Measurements from ENCODE around the gene LCAT.
"Not testable (repeated sequence)": the region's sequence is repeated elsewhere in the genome, so short reads cannot be mapped to it uniquely, and the experiment has no call there.

Gene LCAT

DNA sequence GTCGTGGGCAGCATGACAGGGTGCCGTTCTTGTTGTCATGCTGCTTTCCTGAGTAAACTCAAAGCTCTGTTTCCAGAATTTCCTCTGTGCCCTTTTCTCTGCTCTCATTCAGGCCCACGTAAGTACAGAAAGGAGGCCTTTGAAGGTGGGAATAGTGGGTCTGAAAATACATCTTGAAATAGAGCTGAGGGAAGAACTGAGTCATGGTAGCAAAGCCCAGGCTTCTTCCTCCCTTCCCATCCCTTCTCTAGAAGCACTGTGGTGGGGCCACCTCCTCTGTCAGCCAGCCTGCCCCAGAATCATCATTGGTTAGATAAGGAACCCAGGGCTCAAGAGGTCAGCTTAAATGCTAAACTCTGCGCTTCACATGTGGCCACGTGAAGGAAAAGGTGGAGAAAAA, 21.7 kb downstream of the LCAT start:
- in situ Hi-C loops (cut with HindIII; ENCODE audit: low sequenced_read_pairs) = no loop called here
- TF ChIP-seq, protein P1, sequence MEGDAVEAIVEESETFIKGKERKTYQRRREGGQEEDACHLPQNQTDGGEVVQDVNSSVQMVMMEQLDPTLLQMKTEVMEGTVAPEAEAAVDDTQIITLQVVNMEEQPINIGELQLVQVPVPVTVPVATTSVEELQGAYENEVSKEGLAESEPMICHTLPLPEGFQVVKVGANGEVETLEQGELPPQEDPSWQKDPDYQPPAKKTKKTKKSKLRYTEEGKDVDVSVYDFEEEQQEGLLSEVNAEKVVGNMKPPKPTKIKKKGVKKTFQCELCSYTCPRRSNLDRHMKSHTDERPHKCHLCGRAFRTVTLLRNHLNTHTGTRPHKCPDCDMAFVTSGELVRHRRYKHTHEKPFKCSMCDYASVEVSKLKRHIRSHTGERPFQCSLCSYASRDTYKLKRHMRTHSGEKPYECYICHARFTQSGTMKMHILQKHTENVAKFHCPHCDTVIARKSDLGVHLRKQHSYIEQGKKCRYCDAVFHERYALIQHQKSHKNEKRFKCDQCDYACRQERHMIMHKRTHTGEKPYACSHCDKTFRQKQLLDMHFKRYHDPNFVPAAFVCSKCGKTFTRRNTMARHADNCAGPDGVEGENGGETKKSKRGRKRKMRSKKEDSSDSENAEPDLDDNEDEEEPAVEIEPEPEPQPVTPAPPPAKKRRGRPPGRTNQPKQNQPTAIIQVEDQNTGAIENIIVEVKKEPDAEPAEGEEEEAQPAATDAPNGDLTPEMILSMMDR (IDR thresholded peaks at IDR 0.05; ENCODE audit: low read depth, low read length) = no peak
- DNase-seq (ENCODE audit: low read depth, low spot score) = no peak
- H3K4me3 ChIP-seq (ENCODE audit: low read depth, low read length) = no peak overlapping the region

DNA sequence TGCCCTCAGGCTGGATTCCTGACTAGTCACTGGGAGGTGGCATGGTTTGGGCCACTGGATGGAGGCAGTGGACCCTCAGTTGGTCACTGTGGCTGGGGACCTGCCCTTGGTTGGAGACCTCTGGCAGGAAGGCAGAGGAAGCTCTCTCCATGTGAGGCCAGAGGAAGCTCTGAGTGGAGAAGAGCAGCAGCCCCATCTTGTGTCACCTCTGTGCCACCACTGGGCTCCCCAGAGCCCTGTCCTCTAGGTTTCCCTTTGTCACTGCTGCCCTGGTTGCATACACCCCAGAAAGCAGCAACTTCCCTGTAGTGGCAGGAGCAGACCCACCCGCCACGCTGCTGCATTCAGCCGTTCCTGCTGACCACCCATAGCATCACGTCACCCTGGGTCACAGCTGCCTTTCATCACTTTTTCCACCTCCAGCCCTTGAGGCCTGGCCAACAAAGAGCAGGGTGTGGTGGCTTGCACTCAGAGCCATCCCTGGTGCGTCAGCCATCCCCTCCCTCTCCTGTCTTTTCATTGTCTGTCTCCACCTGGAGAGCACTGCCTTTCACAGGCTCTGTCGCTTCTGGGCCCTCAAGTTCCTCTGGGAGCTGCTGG, 24.2 kb downstream of the LCAT start:
- TF ChIP-seq, protein P1 (IDR thresholded peaks at IDR 0.05; ENCODE audit: low read depth, low read length) = no peak
- no peak for DNase-seq (ENCODE audit: low read depth, low spot score)
- no peak overlapping the region for H3K4me3 ChIP-seq (ENCODE audit: low read depth, low read length)
- in situ Hi-C loops (cut with HindIII; ENCODE audit: low sequenced_read_pairs) = no loop called here

DNA sequence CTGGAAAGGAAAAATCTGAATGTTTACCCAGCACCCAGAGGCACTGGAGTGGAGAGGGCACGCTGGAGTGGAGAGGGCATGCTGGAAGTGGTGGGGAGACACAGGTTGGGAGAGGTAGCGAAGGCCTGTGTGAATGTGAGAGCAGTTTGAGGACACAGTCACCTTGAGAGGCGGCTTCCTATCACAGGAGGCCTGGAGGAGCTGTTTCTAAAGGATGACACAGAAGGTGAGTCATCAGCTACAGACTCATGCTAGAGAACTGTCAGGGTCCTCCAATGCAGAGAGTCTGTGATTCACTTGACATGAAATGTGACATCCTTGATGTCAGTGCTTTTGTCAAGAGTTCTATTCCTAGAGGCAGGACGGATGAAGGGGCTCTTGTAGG, 26.1 kb downstream of the LCAT start:
- peak; percentile 74 for DNase-seq (ENCODE audit: low read depth, low spot score)

DNA sequence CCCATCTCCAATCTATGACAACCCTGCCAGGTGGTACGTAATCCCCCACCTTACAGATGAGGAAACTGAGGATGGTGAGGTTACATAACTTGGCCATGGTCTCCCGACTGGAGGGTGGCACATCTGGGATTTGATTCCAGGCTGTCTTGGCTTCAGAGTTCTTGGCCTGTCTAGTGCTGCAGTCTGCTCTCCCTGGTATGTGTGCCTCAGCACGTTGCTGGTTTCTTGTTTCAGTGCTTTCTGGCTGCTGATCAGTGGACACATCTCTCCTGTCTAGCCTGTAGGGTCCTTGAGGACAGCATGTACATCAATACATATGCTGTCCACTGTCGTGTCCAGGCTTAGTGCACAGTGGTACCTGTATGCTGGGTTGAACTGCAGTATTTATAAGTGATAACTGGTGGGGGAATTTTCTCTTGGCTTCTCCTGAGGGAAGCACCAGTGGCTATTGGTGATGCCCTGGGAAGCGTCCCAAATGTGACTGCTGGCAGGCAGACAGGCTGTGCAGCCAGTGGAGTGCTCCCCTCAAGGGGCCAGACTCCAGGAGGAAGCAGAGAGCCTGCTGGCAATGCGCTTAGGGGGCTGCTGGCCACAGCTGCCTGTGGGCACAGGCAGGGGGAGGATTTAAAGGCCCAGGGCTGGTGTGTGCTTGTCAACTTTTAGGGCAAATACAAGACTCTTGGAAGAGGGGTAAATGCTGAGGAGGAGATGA, 26.6 kb downstream of the LCAT start:
- in situ Hi-C loops (cut with HindIII; ENCODE audit: low sequenced_read_pairs) = no loop called here
- H3K4me3 ChIP-seq (ENCODE audit: low read depth, low read length) = no peak overlapping the region
- TF ChIP-seq, protein P1 (IDR thresholded peaks at IDR 0.05; ENCODE audit: low read depth, low read length) = no peak
- no peak for DNase-seq (ENCODE audit: low read depth, low spot score)

More for the DNA sequence above, 26.1 kb downstream of the LCAT start:
- in situ Hi-C loops (cut with HindIII; ENCODE audit: low sequenced_read_pairs) = no loop called here
- TF ChIP-seq, protein P1 (IDR thresholded peaks at IDR 0.05; ENCODE audit: low read depth, low read length) = no peak
- no peak overlapping the region for H3K4me3 ChIP-seq (ENCODE audit: low read depth, low read length)

DNA sequence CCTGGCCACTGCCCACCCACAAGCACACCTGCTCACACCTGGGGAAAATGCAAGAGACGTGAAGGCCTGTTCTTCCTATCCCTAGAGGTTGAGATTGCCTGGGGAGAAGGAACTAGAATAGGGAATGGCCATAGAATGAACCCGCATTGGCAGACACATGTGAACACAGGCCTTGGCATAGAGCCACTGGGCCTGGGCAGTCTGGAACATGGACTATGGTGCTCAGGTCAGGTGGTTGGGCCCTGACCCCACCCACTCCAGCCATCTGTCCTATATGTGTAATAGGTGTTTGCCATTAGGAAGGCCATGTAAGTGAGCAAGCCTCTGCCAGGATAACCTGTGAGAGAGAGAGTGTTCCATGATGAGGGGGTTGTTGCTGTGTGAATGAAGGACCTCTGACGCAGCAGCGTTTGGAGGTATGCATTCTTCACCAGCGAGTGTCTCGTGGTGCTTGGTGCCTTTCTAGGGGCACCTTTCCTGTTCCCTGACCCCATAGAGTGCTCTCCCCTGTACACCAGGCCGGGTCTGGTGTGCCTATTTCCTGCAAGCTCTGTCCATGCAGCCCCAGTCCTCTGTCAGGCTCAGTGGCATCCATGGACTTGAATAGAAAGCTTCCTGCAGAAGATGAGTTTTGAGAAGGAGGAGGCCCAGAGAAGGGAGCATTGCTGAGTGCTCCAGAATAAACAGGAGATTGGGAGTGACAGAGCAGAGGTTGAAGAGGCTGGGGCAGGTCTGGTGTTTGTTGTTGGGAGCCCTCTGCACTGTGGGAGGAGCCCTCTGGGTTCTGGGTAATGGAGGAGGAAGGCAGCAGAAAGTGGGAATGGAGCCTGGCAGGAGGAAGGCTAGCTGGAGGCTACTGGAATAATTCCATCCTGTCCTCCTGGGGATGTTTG, 27.8 kb downstream of the LCAT start:
- DNase-seq (ENCODE audit: low read depth, low spot score) = no peak
- in situ Hi-C loops (cut with HindIII; ENCODE audit: low sequenced_read_pairs) = no loop called here
- TF ChIP-seq, protein P1 (IDR thresholded peaks at IDR 0.05; ENCODE audit: low read depth, low read length) = no peak
- no peak overlapping the region for H3K4me3 ChIP-seq (ENCODE audit: low read depth, low read length)

DNA sequence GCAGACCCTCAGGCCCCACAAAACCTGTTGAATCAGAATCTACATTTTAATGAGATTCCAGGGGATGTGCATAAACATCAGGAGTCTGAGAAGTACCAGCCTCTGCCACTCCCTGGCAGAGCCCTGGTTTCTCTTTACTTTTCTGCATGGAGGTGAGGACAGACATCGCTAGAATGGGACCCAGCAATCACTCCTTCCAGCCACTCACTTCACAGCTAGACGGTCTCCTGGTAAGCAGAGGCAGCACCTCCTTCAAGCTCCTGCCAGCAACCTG, 28.5 kb downstream of the LCAT start:
- in situ Hi-C loops (cut with HindIII; ENCODE audit: low sequenced_read_pairs); H3K4me3 ChIP-seq (ENCODE audit: low read depth, low read length); DNase-seq (ENCODE audit: low read depth, low spot score): not testable (repeated sequence)
